ENCODE measurements around the gene RNF4. TPM values are rescaled to one million over a fixed set of nuclear protein-coding genes. Genes with fewer than 3 reads are reported as not detected.

Gene RNF4
- polyA plus RNA-seq, 3 donors: 28.8 to 41.3 (median 37.0) TPM

- Histone ChIP-seq H3K9ac (ENCODE audit: insufficient read depth, low read length, poor library complexity, severe bottlenecking) (no peak overlapping the region), H3K4me1 (ENCODE audit: control insufficient read depth in 1 of 2, insufficient read depth in 2 of 2, low read length in 2 of 2) (no peaks in the 10 kb centered on the region), H3K79me2 (ENCODE audit: insufficient read depth, low read length) (no peaks in the 10 kb centered on the region), H3K27ac (ENCODE audit: low read depth in 1 of 2, low read length in 2 of 2) (no peak overlapping the region), H3K36me3 (replicated peaks in 1 of 2; ENCODE audit: control insufficient read depth in 1 of 2, insufficient read depth in 2 of 2, low read length in 2 of 2) (no peaks in the 10 kb centered on the region), H3K4me2 (replicated peaks; ENCODE audit: extremely low read depth, low read length, poor library complexity, severe bottlenecking) (no peak overlapping the region), H2AFZ (ENCODE audit: insufficient read depth, low read depth, low read length, poor library complexity, severe bottlenecking) (no peak overlapping the region), H4K20me1 (ENCODE audit: insufficient read depth, low read length) (no peaks in the 10 kb centered on the region), H3K4me3 (replicated peaks in 1 of 3; ENCODE audit: low read depth in 2 of 3, low read length in 3 of 3) (no peak overlapping the region), H3K27me3 (ENCODE audit: control insufficient read depth in 2 of 2, insufficient read depth in 2 of 2, low read length in 2 of 2) (no peaks in the 10 kb centered on the region), H3K9me3 (replicated peaks in 1 of 2; ENCODE audit: control insufficient read depth in 1 of 2, insufficient read depth in 1 of 2, low read length in 2 of 2) (no peaks in the 10 kb centered on the region)
- Mint-ChIP-seq H3K4me3 (no peak overlapping the region), H3K9me3 (no peaks in the 10 kb centered on the region), H3K27me3 (ENCODE audit: low read depth in 3 of 3) (peaks cover 0 to 4% (median 0%) of the 10 kb centered on the region in 3 donors), H3K4me1 (peaks cover 2% of the 10 kb centered on the region), H3K27ac (no peak overlapping the region), H3K36me3 (no peaks in the 10 kb centered on the region)
- DNase-seq: no peak
- intact Hi-C loops (cut with micrococcal nuclease): loop anchor here (5.0 kb wide), 1 partner anchor 221 kb away; no protein-coding TSS in a partner anchor
- 95% methylated on average over 17 of the region's 20 CpGs for WGBS (ENCODE audit: insufficient coverage)
- no peak for TF ChIP-seq CTCF (IDR thresholded peaks at IDR 0.05)
Measured at GRCh38 chr4:2443061-2443730, 25.7 kb upstream of the RNF4 start.

- no peaks in the 10 kb centered on the region for H3K9me3 Mint-ChIP-seq
- H3K36me3 Mint-ChIP-seq: no peaks in the 10 kb centered on the region
- Histone ChIP-seq H3K9me3 (replicated peaks in 1 of 2; ENCODE audit: control insufficient read depth in 1 of 2, insufficient read depth in 1 of 2, low read length in 2 of 2) (no peaks in the 10 kb centered on the region), H3K9ac (ENCODE audit: insufficient read depth, low read length, poor library complexity, severe bottlenecking) (no peak overlapping the region), H3K27ac (ENCODE audit: low read depth in 1 of 2, low read length in 2 of 2) (no peak overlapping the region), H4K20me1 (ENCODE audit: insufficient read depth, low read length) (no peaks in the 10 kb centered on the region), H3K4me3 (replicated peaks in 1 of 3; ENCODE audit: low read depth in 2 of 3, low read length in 3 of 3) (no peak overlapping the region), H3K4me1 (ENCODE audit: control insufficient read depth in 1 of 2, insufficient read depth in 2 of 2, low read length in 2 of 2) (no peaks in the 10 kb centered on the region), H2AFZ (ENCODE audit: insufficient read depth, low read depth, low read length, poor library complexity, severe bottlenecking) (no peak overlapping the region), H3K79me2 (ENCODE audit: insufficient read depth, low read length) (no peaks in the 10 kb centered on the region), H3K4me2 (replicated peaks; ENCODE audit: extremely low read depth, low read length, poor library complexity, severe bottlenecking) (no peak overlapping the region), H3K27me3 (ENCODE audit: control insufficient read depth in 2 of 2, insufficient read depth in 2 of 2, low read length in 2 of 2) (no peaks in the 10 kb centered on the region), H3K36me3 (replicated peaks in 1 of 2; ENCODE audit: control insufficient read depth in 1 of 2, insufficient read depth in 2 of 2, low read length in 2 of 2) (no peaks in the 10 kb centered on the region)
- H3K27me3 Mint-ChIP-seq (ENCODE audit: low read depth in 3 of 3): peaks cover 0 to 4% (median 0%) of the 10 kb centered on the region in 3 donors
- intact Hi-C loops (cut with micrococcal nuclease): loop anchor here (5.0 kb wide), 1 partner anchor 222 kb away; no protein-coding TSS in a partner anchor
- 96% methylated on average over 4 of the region's 7 CpGs for WGBS (ENCODE audit: insufficient coverage)
- TF ChIP-seq CTCF (IDR thresholded peaks at IDR 0.05): no peak
- no peak overlapping the region for H3K4me3 Mint-ChIP-seq
- peak overlapping the region in 1 of 7 donors; percentile 21 for H3K27ac Mint-ChIP-seq
- peaks cover 2% of the 10 kb centered on the region for H3K4me1 Mint-ChIP-seq
- no peak for DNase-seq
Measured at GRCh38 chr4:2443956-2444740, 24.8 kb upstream of the RNF4 start.

All from CD14-positive monocyte (primary cell).